Natural killer cell (primary cell): ENCODE data around the gene NME2. TPM values are rescaled to one million over a fixed set of nuclear protein-coding genes. Genes with fewer than 3 reads are reported as not detected.

Source experiments
- ATAC-seq, 3 donors: fragments of 150-1000 bp in 2 of 3; fragments of 200-7000 bp in 1 of 3; cut with Tn5 transposase; 1 replicate in 1 of 3; 2 replicates in 2 of 3; pipeline ENCODE4 v1.10.0; 2021; ENCODE audit warnings: mild to moderate bottlenecking in 2 of 3, moderate library complexity in 2 of 3
- DNase-seq, 2 donors: peaks; one replicate each; pipeline versions ENCODE4 v3.0.0 to v3.0.0-alpha.2; 2013 to 2021; ENCODE audit warnings: mixed read lengths in 1 of 2
- H3K27ac ChIP-seq: one replicate; pipeline ENCODE4 v1.5.1; 2013; ENCODE audit warnings: mild to moderate bottlenecking, low read length
- H3K27me3 ChIP-seq: one replicate; pipeline ENCODE4 v1.6.1; 2013; ENCODE audit warnings: low read length; ENCODE audit not compliant: control insufficient read depth, insufficient read depth
- H3K36me3 ChIP-seq: one replicate; pipeline ENCODE4 v1.6.1; 2013; ENCODE audit warnings: low read length; ENCODE audit not compliant: control insufficient read depth, insufficient read depth
- H3K4me1 ChIP-seq: one replicate; pipeline ENCODE4 v1.6.1; 2013; ENCODE audit warnings: low read length; ENCODE audit not compliant: control insufficient read depth, insufficient read depth
- H3K4me3 ChIP-seq: one replicate; pipeline ENCODE4 v1.5.1; 2013; ENCODE audit warnings: low read length
- H3K9me3 ChIP-seq: one replicate; pipeline ENCODE4 v1.6.1; 2013; ENCODE audit warnings: low read length; ENCODE audit not compliant: control insufficient read depth, insufficient read depth
- H3K27ac Mint-ChIP-seq, 2 donors: one replicate each; pipeline ENCODE4 v1.8.0; 2022; ENCODE audit warnings: mild to moderate bottlenecking in 2 of 2, mixed read lengths in 2 of 2, moderate library complexity in 1 of 2
- H3K27me3 Mint-ChIP-seq, 2 donors: one replicate each; pipeline ENCODE4 v1.8.0; 2022; ENCODE audit warnings: low read depth in 2 of 2, mixed read lengths in 2 of 2
- H3K36me3 Mint-ChIP-seq: one replicate; pipeline ENCODE4 v1.8.0; 2022; ENCODE audit warnings: mixed read lengths
- H3K4me1 Mint-ChIP-seq, 2 donors: one replicate each; pipeline ENCODE4 v1.8.0; 2022; ENCODE audit warnings: mixed read lengths in 2 of 2
- H3K4me3 Mint-ChIP-seq: one replicate; pipeline ENCODE4 v1.8.0; 2022; ENCODE audit warnings: mild to moderate bottlenecking, moderate library complexity, mixed read lengths
- H3K9me3 Mint-ChIP-seq, 2 donors: one replicate each; pipeline ENCODE4 v1.8.0; 2022; ENCODE audit warnings: mixed read lengths in 2 of 2
- WGBS: methylation state at CpG from one replicate; pipeline ENCODE4 v1.1.7; 2013; ENCODE audit warnings: missing lambda C conversion rate; ENCODE audit not compliant: insufficient coverage; 5-methylcytosine and 5-hydroxymethylcytosine counted together
- intact Hi-C: fragments of 100-400 bp; cut with micrococcal nuclease; formaldehyde crosslinking; loops from one replicate; pipeline ENCODE4 v1.14.2; 2022
- total RNA-seq, 4 donors: library from RNA; stranded (reverse); fragments of 120-200 nt in 1 of 4; gene quantifications; one replicate each; pipeline versions ENCODE4 v1.2.3 to v1.2.4, GENCODE V29; 2013 to 2022
- TF ChIP-seq, protein P1 (sequence below): fragments of 200-600 bp; IDR thresholded peaks from one replicate; pipeline ENCODE4 v1.8.0; 2022; ENCODE audit warnings: antibody characterized with exemption

The NME2 gene
- total RNA-seq, 3 donors from 2014 or later (not counting 1 experiment from before 2014, with no cell fraction given) = 100 to 109 (median 101) TPM

DNA sequence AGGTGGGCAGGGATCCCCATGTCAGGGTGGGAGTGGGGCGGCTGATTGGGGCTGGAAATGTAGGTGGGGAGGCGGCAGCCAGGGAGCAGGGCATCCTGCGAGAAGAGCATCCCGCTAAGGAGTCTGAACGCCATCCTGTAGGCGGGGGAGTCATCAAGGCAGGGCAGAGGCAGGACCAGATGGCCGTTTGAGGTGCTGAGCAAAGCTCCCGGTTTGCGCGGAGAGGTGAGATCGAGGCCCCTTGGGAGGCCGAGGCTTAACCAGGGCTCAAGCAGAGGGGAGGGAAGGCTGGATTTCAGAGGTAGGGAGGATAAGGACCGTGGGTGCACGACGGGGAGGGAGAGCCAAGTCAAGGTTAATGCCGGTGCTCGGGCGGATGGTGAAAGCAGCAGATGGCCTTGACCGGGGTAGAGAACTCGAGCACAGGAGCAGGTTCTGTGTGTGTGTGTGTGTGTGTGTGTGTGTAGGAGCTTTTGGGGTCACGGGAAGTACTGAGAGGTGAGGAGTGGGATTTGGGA is 472 bp upstream of the NME2 start:
- H3K27ac Mint-ChIP-seq = peak overlapping the region; percentile 82 to 93
- TF ChIP-seq, protein P1, sequence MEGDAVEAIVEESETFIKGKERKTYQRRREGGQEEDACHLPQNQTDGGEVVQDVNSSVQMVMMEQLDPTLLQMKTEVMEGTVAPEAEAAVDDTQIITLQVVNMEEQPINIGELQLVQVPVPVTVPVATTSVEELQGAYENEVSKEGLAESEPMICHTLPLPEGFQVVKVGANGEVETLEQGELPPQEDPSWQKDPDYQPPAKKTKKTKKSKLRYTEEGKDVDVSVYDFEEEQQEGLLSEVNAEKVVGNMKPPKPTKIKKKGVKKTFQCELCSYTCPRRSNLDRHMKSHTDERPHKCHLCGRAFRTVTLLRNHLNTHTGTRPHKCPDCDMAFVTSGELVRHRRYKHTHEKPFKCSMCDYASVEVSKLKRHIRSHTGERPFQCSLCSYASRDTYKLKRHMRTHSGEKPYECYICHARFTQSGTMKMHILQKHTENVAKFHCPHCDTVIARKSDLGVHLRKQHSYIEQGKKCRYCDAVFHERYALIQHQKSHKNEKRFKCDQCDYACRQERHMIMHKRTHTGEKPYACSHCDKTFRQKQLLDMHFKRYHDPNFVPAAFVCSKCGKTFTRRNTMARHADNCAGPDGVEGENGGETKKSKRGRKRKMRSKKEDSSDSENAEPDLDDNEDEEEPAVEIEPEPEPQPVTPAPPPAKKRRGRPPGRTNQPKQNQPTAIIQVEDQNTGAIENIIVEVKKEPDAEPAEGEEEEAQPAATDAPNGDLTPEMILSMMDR = no peak
- H3K4me1 Mint-ChIP-seq = peaks cover 10 to 25% of the 10 kb centered on the region in 2 donors
- WGBS = 22% methylated on average over 21 of the region's 21 CpGs
- peak overlapping the region; percentile 66 for H3K27ac ChIP-seq
- no peaks in the 10 kb centered on the region for H3K9me3 ChIP-seq
- H3K27me3 Mint-ChIP-seq = no peaks in the 10 kb centered on the region
- H3K4me3 Mint-ChIP-seq = peak overlapping the region; percentile 90
- peaks cover 23% of the 10 kb centered on the region for H3K36me3 ChIP-seq
- H3K36me3 Mint-ChIP-seq = no peaks in the 10 kb centered on the region
- no peaks in the 10 kb centered on the region for H3K27me3 ChIP-seq
- ATAC-seq = peak; percentile 22 to 55 (median 22)
- H3K4me1 ChIP-seq = peaks cover 23% of the 10 kb centered on the region
- intact Hi-C loops = loop anchor here (2.0 to 5.0 kb wide), 2 partner anchors 95 to 298 kb away; partner anchors contain the start of genes MBTD1, TOB1 and UTP18
- no peaks in the 10 kb centered on the region for H3K9me3 Mint-ChIP-seq
- peak overlapping the region; percentile 90 for H3K4me3 ChIP-seq
- DNase-seq = no peak

DNA sequence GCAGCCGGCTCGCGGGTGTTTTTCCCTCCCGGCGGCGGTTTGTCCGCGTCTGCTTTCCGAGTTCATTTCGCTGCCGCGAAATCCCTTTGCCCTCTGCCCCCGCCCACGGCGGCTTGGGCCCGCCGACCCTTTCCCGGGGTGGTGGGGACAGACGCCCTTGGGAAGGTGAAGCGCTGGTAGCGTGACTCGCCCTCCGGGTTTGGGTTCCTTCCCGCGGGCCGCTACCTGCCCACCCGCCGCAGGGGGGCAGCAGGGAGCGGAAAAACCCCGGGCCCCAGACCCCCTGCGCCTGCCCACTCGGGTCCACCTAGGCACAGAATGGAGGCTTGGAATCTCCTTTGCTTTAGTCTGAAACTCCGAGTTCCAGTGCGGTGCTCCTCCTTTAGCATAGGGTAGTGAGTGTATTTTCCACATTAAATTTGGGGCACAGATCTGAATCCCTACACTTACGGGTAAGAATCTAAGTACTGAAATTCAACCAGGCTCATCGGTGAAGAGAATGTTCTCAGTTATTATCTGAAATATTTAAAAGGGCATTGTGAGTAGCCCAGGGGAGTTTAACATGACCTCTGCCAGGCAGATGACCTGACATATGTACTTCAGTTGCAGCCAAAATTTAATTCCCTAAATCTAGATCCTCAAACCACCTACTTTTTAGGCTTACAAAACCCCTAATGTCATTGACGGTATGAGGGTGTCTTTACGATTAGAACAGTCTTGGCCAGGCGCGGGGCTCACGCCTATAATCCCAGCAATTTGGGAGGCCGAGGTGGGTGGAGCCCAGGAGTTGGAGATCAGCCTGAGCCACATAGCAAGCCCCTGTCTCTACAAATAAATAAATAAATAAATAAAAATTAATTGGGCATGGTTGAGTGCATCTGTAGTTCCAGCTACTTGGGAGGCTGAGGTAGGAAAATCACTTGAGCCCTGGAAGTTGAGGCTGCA is 1.0 kb downstream of the NME2 start:
- Mint-ChIP-seq H3K9me3 (no peaks in the 10 kb centered on the region), H3K36me3 (no peaks in the 10 kb centered on the region), H3K27ac (peak overlapping the region; percentile 46 to 93), H3K4me3 (peak overlapping the region; percentile 84), H3K27me3 (no peaks in the 10 kb centered on the region), H3K4me1 (peaks cover 10 to 25% of the 10 kb centered on the region in 2 donors)
- Histone ChIP-seq H3K36me3 (peaks cover 21% of the 10 kb centered on the region), H3K4me3 (peak overlapping the region; percentile 90), H3K9me3 (no peaks in the 10 kb centered on the region), H3K27me3 (no peaks in the 10 kb centered on the region), H3K4me1 (peaks cover 23% of the 10 kb centered on the region), H3K27ac (peak overlapping the region; percentile 70)
- TF ChIP-seq, protein P1 = peak; percentile 67
- peak; percentile 54 to 77 for DNase-seq
- intact Hi-C loops = loop anchor here (1.0 to 5.0 kb wide), 3 partner anchors 94 to 300 kb away; partner anchors contain the start of genes MBTD1, TOB1 and UTP18
- 15% methylated on average over 41 of the region's 42 CpGs for WGBS
- peak; percentile 52 to 61 (median 57) for ATAC-seq

DNA sequence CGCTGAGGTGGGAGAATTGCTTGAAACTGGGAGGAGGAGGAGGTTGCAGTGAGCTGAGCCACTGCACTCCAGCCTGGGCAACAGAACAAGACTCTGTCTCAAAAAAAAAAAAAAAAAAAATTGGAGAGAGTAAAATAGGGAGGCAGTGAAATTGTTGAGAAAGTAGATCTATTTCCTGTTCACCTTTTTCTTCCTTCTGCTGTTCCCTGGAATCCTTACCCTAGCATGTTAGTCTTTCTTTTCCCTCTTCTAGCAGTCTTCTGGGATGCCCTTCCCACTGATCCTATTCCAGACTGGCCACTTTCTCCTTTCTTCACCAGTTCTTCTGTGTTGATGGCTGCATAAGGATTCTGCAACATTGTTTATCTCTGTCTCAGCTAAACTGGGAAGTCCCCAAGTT is 3.1 kb downstream of the NME2 start:
- H3K27ac Mint-ChIP-seq = peak overlapping the region in 1 of 2 donors; percentile 11
- Histone ChIP-seq H3K27ac (no peak overlapping the region), H3K27me3 (no peaks in the 10 kb centered on the region), H3K36me3 (peaks cover 21% of the 10 kb centered on the region), H3K4me3 (no peak overlapping the region), H3K9me3 (no peaks in the 10 kb centered on the region), H3K4me1 (peaks cover 23% of the 10 kb centered on the region)
- H3K36me3 Mint-ChIP-seq = no peaks in the 10 kb centered on the region
- no peaks in the 10 kb centered on the region for H3K27me3 Mint-ChIP-seq
- intact Hi-C loops = loop anchor here (5.0 kb wide), 1 partner anchor 302 kb away; the partner anchor contains the start of gene TOB1
- TF ChIP-seq, protein P1 = no peak
- H3K9me3 Mint-ChIP-seq = no peaks in the 10 kb centered on the region
- H3K4me3 Mint-ChIP-seq = no peak overlapping the region
- ATAC-seq = no peak
- H3K4me1 Mint-ChIP-seq = peaks cover 10 to 25% of the 10 kb centered on the region in 2 donors
- DNase-seq = no peak
- WGBS = 100% methylated on average over 1 of the region's 1 CpG
